Breast epithelium (tissue), 4 donors: Measurements from ENCODE around the gene SNX14. TPM values are rescaled to one million over a fixed set of nuclear protein-coding genes. Genes with fewer than 3 reads are reported as not detected.

ENCODE experiments used
- DNase-seq, 2 donors: peaks; one replicate each; pipeline ENCODE4 v3.0.0-alpha.2; 2019; ENCODE audit warnings: low spot score in 2 of 2
- H3K27ac ChIP-seq, 2 donors: fragments of 200-600 bp; sonication (generic) in 1 of 2; one replicate each; pipeline ENCODE4 v1.5.1; 2016 to 2019; ENCODE audit warnings: mild to moderate bottlenecking in 1 of 2
- H3K27me3 ChIP-seq, 2 donors: fragments of 200-600 bp; sonication (generic) in 1 of 2; one replicate each; pipeline versions ENCODE4 v1.5.1 to v1.6.0; 2017 to 2019; ENCODE audit warnings: control low read depth in 1 of 2, mild to moderate bottlenecking in 1 of 2
- H3K36me3 ChIP-seq: fragments of 200-600 bp; one replicate; pipeline ENCODE4 v1.5.1; 2019
- H3K4me1 ChIP-seq, 2 donors: fragments of 200-600 bp; sonication (generic); one replicate each; pipeline ENCODE4 v1.5.1; 2016 to 2019; ENCODE audit warnings: control low read depth in 1 of 2
- H3K4me3 ChIP-seq, 3 donors: fragments of 200-600 bp; sonication (generic); 1 replicate in 2 of 3; 2 replicates in 1 of 3; pipeline ENCODE4 v1.5.1; 2016 to 2019; ENCODE audit warnings: mild to moderate bottlenecking in 3 of 3, moderate library complexity in 2 of 3
- H3K9me3 ChIP-seq, 2 donors: fragments of 200-600 bp; sonication (generic) in 1 of 2; one replicate each; pipeline ENCODE4 v1.5.1; 2016 to 2019; ENCODE audit warnings: control low read depth in 1 of 2
- POLR2A ChIP-seq: fragments of 450-650 bp; IDR thresholded peaks from one replicate; pipeline ENCODE4 v1.6.1; 2016; ENCODE audit warnings: antibody characterized with exemption, mild to moderate bottlenecking, moderate library complexity
- POLR2AphosphoS5 ChIP-seq, 3 donors: sonication (generic); formaldehyde crosslinking; IDR thresholded peaks; one replicate each; pipeline ENCODE4 v1.6.1; 2017; ENCODE audit warnings: antibody characterized with exemption in 3 of 3
- intact Hi-C: fragments of 100-400 bp; cut with DNase I; formaldehyde crosslinking; loops from one replicate; pipeline ENCODE4 v1.15.1; 2023; ENCODE audit warnings: low total_unique reads
- total RNA-seq, 3 donors: library from RNA; depleted of rRNA; stranded (reverse); fragments of >200 nt; gene quantifications; one replicate each; pipeline ENCODE4 v1.1.0, GENCODE V29; 2016
- TF ChIP-seq, protein P1 (sequence below), 3 donors: fragments of 450-650 bp; IDR thresholded peaks; one replicate each; pipeline ENCODE4 v1.5.1; 2016 to 2017; ENCODE audit warnings: antibody characterized with exemption in 3 of 3, mild to moderate bottlenecking in 3 of 3, moderate library complexity in 3 of 3

The SNX14 gene, protein sequence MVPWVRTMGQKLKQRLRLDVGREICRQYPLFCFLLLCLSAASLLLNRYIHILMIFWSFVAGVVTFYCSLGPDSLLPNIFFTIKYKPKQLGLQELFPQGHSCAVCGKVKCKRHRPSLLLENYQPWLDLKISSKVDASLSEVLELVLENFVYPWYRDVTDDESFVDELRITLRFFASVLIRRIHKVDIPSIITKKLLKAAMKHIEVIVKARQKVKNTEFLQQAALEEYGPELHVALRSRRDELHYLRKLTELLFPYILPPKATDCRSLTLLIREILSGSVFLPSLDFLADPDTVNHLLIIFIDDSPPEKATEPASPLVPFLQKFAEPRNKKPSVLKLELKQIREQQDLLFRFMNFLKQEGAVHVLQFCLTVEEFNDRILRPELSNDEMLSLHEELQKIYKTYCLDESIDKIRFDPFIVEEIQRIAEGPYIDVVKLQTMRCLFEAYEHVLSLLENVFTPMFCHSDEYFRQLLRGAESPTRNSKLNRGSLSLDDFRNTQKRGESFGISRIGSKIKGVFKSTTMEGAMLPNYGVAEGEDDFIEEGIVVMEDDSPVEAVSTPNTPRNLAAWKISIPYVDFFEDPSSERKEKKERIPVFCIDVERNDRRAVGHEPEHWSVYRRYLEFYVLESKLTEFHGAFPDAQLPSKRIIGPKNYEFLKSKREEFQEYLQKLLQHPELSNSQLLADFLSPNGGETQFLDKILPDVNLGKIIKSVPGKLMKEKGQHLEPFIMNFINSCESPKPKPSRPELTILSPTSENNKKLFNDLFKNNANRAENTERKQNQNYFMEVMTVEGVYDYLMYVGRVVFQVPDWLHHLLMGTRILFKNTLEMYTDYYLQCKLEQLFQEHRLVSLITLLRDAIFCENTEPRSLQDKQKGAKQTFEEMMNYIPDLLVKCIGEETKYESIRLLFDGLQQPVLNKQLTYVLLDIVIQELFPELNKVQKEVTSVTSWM
- 100 to 1,000 TPM in 2 of 3 donors, 10 to 100 TPM in 1; 72.2 to 126 (median 103) TPM for total RNA-seq

DNA sequence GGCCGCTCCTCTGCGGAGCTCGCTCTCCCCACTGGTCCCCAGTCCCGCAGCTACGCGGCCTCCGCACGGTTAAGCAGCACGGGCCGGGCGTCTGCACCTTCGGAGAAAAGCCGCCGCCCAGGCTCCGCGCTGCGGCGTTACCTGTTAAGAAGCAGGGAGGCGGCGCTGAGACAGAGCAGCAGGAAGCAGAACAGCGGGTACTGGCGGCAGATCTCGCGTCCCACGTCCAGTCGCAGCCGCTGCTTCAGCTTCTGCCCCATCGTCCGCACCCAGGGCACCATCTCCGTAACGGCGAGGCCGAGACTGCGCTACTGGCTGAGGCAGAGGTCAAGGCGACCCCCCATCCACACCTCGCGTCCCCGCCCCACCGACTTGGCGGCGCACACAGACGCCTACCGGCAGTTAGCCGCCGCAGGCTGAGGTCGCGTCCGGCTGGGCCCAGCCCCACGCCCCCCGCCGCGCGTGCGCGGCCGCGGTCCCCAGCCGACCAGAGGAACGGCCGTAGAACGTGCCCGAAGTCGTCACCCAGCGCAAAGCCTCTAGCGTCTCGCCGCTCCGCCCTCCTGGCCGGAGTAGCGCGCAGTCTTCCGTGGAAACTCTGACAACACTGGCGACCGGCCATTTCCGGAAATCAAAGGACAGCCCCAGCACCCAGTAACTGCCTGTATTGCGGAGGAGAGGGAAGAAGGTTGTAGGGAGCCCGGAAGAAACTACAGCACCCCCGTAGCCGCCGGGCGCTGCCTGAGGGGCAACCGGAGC lies at the start of gene SNX14:
TSS of gene SNX14 (minus strand) at position 421 of the 759 bp plus-strand sequence. CDS start at position 281, 140 bp downstream.
- Histone ChIP-seq H3K4me3 (peak within 1 kb of the TSS; percentile 80 to 90 (median 82)), H3K27ac (peak within 1 kb of the TSS; percentile 95 to 96), H3K9me3 (no peaks in the 10 kb centered on the region), H3K36me3 (no peaks in the 10 kb centered on the region), H3K4me1 (no peaks in the 10 kb centered on the region), H3K27me3 (no peaks in the 10 kb centered on the region)
- peak; percentile 61 to 87 (median 82) for TF ChIP-seq POLR2AphosphoS5 (IDR thresholded peaks at IDR 0.05)
- TF ChIP-seq, protein P1, sequence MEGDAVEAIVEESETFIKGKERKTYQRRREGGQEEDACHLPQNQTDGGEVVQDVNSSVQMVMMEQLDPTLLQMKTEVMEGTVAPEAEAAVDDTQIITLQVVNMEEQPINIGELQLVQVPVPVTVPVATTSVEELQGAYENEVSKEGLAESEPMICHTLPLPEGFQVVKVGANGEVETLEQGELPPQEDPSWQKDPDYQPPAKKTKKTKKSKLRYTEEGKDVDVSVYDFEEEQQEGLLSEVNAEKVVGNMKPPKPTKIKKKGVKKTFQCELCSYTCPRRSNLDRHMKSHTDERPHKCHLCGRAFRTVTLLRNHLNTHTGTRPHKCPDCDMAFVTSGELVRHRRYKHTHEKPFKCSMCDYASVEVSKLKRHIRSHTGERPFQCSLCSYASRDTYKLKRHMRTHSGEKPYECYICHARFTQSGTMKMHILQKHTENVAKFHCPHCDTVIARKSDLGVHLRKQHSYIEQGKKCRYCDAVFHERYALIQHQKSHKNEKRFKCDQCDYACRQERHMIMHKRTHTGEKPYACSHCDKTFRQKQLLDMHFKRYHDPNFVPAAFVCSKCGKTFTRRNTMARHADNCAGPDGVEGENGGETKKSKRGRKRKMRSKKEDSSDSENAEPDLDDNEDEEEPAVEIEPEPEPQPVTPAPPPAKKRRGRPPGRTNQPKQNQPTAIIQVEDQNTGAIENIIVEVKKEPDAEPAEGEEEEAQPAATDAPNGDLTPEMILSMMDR (IDR thresholded peaks at IDR 0.05): no peak
- intact Hi-C loops: no loop called here
- peak; percentile 90 to 95 for DNase-seq

DNA sequence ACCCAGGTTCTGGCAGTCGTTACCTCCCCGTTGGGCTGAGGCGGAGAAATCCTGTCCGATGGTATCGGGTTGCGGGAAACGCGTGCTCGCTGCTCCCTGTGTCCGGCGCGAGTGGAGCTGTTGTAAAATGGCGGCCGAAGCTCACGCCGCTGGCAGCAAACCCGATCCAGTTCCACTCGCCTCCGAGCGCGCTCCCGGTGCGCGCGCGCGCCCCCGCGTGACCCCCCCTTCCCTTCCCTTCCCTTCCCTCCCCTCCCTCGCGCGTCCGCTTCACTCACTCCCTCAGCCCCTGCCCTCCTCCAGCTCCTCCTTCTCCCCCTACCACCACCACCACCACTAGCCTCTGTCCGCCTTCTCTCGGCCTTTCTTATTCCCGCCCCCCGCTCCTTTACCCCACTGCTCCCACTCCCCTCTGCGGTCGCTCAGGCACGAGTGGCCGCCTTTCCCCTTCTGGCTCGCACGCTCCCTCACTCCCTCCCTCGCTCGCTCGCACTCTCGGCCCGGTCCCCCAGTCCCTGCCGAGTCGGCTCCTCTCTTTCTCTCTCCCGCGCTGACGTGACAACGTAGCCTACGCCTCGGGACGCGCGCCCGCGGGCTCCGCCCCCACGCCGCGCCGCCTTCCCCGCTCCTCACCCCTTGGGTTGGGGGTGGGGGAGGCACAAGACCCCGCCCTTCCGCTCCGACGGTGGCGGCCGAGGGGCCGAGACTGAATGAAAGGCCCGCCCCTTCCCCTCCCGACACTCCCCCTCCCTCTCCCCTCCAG lies 49.3 kb upstream of the SNX14 start, which contains the start of gene SYNCRIP:
TSS of gene SYNCRIP (minus strand) at position 113 of the 763 bp plus-strand sequence. CDS start 1,447 bp downstream, outside the sequence.
- no peaks in the 10 kb centered on the region for H3K9me3 ChIP-seq
- H3K4me3 ChIP-seq: peak within 1 kb of the TSS; percentile 97 to 98 (median 98)
- no peaks in the 10 kb centered on the region for H3K36me3 ChIP-seq
- peak; percentile 91 to 98 (median 96) for TF ChIP-seq POLR2AphosphoS5 (IDR thresholded peaks at IDR 0.05)
- TF ChIP-seq, protein P1 (IDR thresholded peaks at IDR 0.05): peak in 1 of 3 donors; percentile 16
- peak; percentile 98 for TF ChIP-seq POLR2A
- no peaks in the 10 kb centered on the region for H3K4me1 ChIP-seq
- H3K27me3 ChIP-seq: no peaks in the 10 kb centered on the region
- H3K27ac ChIP-seq: peak within 1 kb of the TSS; percentile 98 to 99
- intact Hi-C loops: loop anchor here (5.0 kb wide), 1 partner anchor 34 kb away; no protein-coding TSS in a partner anchor
- DNase-seq: peak; percentile 98 to 99

DNA sequence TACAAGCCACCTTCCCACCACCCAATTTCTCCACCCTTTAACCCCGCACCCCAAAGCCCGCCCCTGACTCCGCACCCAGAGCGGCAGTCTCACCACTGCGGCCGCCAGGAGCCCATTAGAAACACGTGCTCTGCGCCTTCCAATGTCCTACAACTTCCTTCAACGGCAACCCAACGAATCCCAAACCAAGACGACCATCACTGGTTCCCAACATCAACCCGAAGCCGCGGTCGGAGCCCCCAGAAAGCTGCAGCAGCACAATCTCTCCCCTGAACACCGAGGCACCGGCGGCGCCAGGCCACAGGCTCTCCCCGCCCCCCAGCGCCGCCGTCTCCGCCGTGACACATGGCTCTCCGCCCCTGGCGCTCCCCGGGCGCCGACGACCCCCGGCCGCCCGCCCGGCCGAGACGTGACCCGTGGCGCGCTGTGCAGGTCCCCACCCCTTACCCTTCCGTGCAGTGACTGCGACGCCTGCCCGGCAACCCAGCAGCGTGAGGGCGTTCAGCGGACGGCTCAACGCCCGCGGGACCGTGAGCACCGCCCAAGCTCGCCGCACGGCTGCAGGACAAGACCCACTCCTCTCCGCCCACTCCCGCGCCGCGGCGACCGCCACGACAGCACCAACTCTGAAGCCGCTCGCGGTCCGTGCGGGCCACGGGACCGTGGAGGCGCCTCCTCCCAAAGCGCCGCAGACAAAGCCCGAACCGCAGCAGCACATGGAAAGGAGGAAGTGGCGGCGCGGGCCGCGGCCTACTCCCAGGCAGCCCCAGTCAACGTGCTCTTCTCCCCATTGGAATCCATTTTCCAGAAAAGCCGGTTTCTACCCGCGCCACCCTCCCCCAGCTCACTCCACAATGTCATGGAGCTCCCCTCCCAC lies 48.5 kb upstream of the SNX14 start:
- TF ChIP-seq POLR2AphosphoS5 (IDR thresholded peaks at IDR 0.05): peak in 2 of 3 donors; percentile 8 to 11
- TF ChIP-seq, protein P1 (IDR thresholded peaks at IDR 0.05): no peak
- no peak for TF ChIP-seq POLR2A
- intact Hi-C loops: loop anchor here (5.0 kb wide), 1 partner anchor 35 kb away; no protein-coding TSS in a partner anchor
- peak; percentile 39 to 62 for DNase-seq
- no peaks in the 10 kb centered on the region for H3K4me1 ChIP-seq
- H3K27me3 ChIP-seq: no peaks in the 10 kb centered on the region
- H3K27ac ChIP-seq: peak overlapping the region; percentile 98 to 99
- no peaks in the 10 kb centered on the region for H3K36me3 ChIP-seq
- H3K4me3 ChIP-seq: peak overlapping the region; percentile 97 to 98 (median 98)
- H3K9me3 ChIP-seq: no peaks in the 10 kb centered on the region
